RKO (cell line): Measurements from ENCODE around the gene SORCS2.
A peak's percentile ranks its signal among the peaks of the same experiment; 100 is the strongest.
"Not testable (repeated sequence)": the region's sequence is repeated elsewhere in the genome, so short reads cannot be mapped to it uniquely, and the experiment has no call there.

ENCODE experiments used
- DNase-seq: peaks from one replicate; pipeline ENCODE4 v3.0.0-alpha.2; 2016; ENCODE audit warnings: low spot score

SORCS2 gene

DNA sequence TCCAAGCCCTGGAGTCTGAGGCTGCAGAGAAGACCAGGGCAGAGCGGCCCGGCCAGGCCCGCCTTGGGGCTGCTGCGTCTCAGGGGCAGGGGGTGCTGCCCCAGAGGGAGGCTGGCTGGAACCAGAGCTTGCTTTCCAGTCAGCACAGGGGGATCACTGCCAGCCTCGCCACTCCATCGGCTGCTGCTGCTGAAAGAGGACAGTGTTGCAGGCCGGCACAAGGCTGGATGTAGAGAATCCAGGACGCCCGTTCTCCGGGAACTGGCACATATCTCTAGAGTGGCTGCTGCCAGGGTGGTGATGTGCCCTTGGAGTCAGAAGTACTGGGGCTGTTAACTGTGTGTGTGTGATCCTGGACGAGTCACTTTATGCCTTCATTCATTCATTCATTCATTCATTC is 31.9 kb upstream of the SORCS2 start:
- DNase-seq = no peak

DNA sequence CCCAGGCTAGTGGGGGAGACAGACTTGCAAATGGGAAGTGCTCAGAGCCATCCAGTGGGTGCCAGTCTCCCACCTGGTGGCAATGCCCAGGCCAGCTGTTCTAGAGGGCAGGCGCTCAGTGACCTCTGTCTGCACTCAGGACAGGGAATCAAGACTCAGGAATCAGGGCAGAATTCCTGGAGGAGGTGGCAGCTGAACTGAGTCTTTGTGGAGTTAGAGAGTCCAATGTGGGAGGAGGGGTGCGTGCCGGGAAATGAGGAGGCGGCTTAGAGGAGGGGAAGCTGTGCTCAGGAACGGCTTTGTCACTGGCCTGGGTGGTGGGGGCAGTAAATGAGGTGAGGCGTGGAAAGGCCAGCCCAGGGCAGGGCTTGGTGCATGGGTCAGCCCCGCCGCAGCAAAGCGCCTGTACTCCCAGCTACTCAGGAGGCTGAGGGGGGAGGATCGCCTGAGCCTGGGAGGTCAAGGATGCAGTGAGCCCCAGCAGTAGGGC is 31.3 kb upstream of the SORCS2 start:
- no peak for DNase-seq

DNA sequence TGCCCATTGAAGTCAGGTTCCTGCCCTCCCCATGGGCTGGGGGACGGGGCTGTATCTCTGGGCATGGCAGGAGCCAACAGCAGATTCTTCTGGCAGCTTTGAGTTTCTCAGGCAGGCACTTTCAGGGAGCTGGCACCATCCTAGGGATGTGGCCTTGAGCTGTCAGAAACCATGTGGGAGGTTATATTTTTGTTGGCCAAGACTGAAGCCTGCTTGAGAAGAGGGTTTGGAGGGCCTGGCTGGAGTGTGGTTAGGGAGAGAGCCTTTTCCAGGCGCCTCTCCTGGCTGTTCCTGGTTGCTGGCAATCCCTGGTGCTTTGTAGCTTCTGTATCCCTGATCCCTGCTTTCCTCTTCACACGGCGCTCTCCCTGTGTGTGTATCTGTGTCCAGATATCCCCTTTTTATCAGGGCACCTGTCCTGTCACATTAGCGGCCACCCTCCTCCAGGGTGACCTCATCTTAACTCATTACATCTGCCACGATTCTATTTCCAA is 30.6 kb upstream of the SORCS2 start:
- DNase-seq = no peak

DNA sequence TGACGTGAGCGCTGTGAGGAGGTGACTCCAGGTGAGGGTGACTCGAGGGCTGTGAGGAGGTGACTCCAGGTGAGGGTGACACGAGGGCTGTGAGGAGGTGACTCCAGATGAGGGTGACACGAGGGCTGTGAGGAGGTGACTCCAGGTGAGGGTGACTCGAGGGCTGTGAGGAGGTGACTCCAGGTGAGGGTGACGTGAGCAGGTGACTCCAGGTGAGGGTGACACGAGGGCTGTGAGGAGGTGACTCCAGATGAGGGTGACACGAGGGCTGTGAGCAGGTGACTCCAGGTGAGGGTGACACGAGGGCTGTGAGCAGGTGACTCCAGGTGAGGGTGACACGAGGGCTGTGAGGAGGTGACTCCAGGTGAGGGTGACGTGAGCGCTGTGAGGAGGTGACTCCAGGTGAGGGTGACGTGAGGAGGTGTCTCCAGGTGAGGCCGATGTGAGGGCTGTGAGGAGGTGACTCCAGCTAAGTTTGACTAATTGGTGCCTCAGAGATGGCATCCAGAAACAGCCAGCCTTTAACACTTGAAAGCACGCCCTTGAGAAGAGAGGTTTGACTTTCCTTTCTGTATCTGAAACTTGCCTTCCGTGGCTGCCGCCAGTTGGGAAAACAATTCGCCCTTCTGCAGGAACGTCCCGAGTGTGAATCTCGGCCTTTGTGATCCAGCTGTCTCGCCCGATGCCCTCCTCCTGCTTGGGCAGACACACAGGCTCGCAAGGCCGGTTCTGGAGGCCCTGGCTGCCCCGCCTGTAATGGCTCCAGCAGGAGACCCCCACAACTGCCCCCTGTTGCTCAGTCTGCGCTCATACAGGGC is 27.1 kb upstream of the SORCS2 start:
- not testable (repeated sequence) for DNase-seq

DNA sequence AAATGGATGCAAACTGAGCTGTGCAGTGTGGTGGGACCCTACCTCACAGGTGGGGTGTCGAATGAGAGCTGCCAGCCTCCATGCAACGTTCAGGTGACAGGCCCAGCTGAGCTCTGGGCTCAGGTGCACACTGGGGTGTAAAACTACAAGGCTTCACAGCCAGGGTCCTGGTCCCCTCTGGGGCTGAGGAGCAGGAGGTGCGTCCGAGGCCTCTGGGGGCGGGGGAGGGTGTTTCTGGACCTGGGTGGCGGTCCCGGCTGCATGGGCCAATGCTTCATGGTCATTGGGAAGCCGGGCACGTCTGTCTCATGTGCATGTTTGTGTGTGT is 26.5 kb upstream of the SORCS2 start:
- DNase-seq = no peak

DNA sequence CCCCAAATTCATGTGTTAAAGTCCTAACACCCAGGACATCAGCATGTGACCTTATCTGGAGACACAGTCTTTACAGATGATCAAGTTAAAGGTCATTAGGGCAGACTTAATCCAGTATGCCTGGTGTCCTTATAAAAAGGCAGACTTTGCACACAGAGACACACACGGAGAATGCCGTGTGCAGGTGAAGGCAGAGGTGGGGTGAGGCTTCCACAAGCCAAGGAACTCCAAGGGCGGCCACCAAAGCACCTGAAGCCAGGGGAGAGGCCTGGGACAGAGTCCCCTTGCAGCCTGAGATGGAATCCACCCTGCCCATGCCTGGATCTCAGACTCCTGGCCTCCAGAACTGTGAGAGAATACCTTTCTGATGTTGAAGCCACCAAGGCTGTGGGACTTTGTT is 26.1 kb upstream of the SORCS2 start:
- no peak for DNase-seq

DNA sequence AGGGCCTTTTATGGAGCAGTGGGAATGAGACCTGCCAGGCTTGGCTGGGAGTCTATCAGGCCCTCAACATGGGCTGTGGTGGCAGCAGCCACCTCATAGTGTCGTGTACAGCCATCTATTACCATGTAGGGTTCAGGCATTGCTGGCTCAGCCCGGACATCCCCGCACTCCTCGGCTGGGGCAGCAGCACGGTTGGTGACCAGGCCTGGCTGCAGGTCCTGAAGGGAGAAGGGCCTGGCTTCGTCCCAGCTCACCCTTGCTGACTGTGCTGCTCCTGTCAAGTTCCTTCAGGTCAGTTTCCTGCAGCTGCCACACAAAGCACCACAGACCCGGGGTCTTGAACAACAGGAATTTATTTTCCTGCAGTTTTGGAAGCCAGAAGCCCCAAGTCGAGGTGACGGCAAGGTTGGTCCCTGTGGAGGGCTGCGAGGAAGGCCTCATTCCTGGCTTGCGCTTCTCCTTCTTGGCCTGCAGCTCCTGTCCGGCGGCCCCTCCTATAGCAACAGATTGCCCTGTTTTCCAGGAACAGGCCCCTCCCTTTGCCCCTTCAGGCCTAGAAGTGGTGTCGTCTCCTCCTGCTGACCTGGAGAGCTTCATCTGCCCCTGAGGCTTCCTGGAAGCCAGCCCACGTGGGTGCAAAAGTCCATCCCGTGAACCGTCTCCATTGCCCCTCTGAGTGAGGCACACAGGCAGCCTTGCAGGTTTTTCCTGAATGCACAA is 25.2 kb upstream of the SORCS2 start:
- no peak for DNase-seq

- DNase-seq = peak; percentile 26
Measured at GRCh38 chr4:7167706-7168105, 24.6 kb upstream of the SORCS2 start.

DNA sequence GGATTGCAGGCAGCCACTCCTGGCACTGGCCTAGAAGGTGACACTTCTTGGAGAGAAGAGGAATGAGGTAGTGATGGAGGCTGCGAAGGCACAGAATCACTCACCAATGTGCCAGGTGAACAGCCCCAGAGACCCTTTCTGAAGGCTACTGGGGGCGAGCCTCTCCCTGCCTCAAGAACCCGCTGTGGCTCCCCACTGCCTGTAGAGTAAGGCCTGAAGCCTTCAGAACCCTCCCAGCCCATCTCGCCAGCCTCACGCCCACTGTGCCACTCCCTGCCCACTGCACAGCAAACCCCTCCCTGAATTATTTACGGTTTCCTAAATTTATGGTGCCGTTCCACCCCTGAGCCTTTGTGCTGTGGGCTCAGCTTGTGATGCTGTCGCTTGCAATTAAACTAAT is 24.2 kb upstream of the SORCS2 start:
- DNase-seq = no peak

DNA sequence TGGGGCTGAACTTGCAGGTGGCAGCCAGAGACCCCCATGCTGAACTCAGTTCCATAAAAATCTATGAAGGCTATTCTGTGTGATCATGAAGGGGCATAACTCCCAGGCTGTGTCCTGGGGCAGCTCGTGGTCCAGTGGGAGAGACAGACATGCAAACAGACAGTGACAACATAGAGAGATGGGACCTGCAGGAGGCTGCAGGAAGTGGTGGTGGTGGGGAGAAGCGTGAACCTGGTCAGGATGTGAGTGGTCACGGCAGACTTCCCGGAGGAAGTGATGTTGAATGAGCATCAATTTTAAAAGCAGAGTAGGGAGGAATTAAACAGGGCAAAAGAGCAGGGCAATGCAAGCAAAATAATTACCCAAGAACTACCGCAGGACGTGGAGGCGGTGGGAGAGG is 23.2 kb upstream of the SORCS2 start:
- no peak for DNase-seq

- no peak for DNase-seq
Measured at GRCh38 chr4:7170012-7170411, 22.3 kb upstream of the SORCS2 start.

- DNase-seq = no peak
Measured at GRCh38 chr4:7171191-7171900, 21.0 kb upstream of the SORCS2 start.

DNA sequence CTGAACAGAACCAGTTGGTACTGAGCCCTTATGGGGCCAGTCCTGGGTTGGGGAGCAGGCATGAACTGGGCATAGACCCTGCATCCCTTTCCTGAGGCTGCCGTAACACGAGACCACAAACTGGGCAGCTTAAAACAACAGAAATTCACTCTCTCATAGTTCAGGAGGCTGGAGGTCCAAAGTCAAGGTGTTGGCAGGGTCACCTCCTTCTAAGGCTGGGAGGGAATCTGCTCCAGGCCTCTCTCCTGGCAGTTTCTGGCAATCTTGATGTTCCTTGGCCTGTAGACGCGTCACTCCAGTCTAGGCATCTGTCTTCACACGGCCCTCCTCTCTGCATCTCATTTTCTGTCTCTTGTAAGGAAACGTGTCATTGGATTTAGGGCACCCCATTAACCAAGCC is 19.8 kb upstream of the SORCS2 start:
- DNase-seq = no peak

- DNase-seq = no peak
Measured at GRCh38 chr4:7172946-7173345, 19.4 kb upstream of the SORCS2 start.

GRCh38 chr4:7173841-7174449 is 18.4 kb upstream of the SORCS2 start:
- DNase-seq = no peak

- no peak for DNase-seq
Measured at GRCh38 chr4:7179158-7179557, 13.2 kb upstream of the SORCS2 start.

DNA sequence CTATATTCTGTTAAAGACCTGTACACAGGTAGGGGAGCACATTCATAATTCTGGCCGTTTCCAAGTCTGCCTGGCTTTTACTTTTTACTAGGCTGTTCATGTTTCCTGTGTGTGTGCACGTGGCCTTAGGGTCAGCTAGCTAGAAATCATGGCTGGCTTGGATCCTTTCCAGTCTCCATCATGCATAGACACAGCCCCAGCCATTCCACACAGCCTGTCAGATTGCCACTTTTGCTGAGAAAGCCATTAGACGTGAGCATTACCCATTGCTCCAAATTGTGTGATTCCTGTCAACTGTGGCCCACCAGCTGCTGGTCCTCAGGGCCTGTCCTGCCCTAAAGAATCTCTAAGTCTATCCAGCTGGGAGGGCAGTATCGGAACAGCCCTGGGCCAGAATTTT is 11.4 kb upstream of the SORCS2 start:
- DNase-seq = no peak

DNA sequence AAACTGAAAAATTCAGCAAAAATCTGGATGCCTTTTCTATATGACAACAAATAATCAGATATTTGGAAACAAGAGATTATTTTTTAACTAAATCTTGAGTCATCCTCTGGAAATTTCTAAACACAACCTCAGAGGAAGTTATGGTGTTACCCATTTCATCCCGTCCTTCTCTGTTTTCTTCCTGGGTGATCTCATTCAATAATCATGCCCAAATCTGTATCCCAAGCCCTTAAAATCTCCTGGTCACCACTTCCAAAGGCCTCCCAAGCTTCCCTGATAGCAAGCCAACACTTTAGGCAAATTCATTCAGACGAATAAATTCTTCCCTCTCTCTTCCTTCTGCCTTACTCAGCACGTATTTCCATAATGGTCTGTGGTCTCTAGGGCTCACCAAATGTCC is 9.7 kb upstream of the SORCS2 start:
- no peak for DNase-seq

- DNase-seq = no peak
Measured at GRCh38 chr4:7183161-7183560, 9.2 kb upstream of the SORCS2 start.

GRCh38 chr4:7183780-7184460 is 8.4 kb upstream of the SORCS2 start:
- DNase-seq = no peak

DNA sequence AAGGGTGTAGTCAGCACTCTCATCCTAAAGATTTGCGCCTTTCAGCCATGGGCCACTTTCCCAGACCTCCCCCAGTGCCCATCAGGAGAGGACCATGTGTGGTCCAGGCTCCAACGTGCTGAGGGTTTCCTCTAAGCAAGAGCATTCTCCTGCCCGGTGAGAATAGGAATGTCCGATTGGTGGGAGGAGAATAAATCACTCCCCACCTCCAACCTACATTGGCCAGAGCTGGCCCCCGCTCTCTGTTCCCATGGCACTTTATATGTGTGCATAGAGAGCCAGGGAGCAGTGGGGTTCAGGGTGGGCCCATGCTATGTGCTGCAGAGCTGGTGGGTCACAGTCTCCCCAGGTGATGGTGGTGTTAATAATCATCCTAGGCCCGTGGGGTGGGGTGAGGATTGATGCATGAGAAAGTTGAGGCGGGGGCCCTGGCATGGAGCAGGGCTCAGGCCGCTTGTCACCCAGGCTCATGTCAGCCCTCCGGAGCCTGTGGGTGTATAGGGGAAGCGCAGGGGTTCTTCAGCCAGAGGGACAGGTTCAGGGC is 6.8 kb upstream of the SORCS2 start:
- DNase-seq = no peak

- no peak for DNase-seq
Measured at GRCh38 chr4:7186031-7186430, 6.3 kb upstream of the SORCS2 start.
